ENCODE results near the gene RMDN2. TPM values are rescaled to one million over a fixed set of nuclear protein-coding genes. Genes with fewer than 3 reads are reported as not detected.

Gene RMDN2
- total and polyA plus RNA-seq, 2 experiments from 2014 or later, result 5.8 to 11.1 TPM

GRCh38 chr2:38064801-38065501 is 139.9 kb downstream of the RMDN2 start:
- Histone ChIP-seq H3K9ac (no peak overlapping the region), H2AFZ (no peak overlapping the region)
- in situ Hi-C loops (cut with MboI), result no loop called here

GRCh38 chr2:38065502-38066135 is 140.5 kb downstream of the RMDN2 start:
- Histone ChIP-seq H3K79me2 (ENCODE audit: insufficient read depth) (no peaks in the 10 kb centered on the region), H3K4me3 (no peak overlapping the region), H2AFZ (no peak overlapping the region), H4K20me1 (ENCODE audit: insufficient read depth) (no peaks in the 10 kb centered on the region), H3K9me2 (ENCODE audit: insufficient read depth) (no peaks in the 10 kb centered on the region), H3K36me3 (ENCODE audit: low read depth) (peaks cover 10% of the 10 kb centered on the region; the same call in 1 of the 2 replicates), H3K9me3 (ENCODE audit: low read depth) (no peaks in the 10 kb centered on the region), H3K4me1 (ENCODE audit: insufficient read depth) (peaks cover 6% of the 10 kb centered on the region), H3K9ac (no peak overlapping the region), H3F3A (ENCODE audit: insufficient read depth) (peaks cover 24% of the 10 kb centered on the region), H3K27ac (no peak overlapping the region), H3K4me2 (ENCODE audit: unreplicated experiment) (no peak overlapping the region), H3K27me3 (replicated peaks; ENCODE audit: insufficient read depth) (no peaks in the 10 kb centered on the region)
- DNase-seq, result no peak
- TF ChIP-seq EZH2phosphoT487 (IDR thresholded peaks at IDR 0.05; ENCODE audit: insufficient read depth, low read depth) (no peak), EZH2 (IDR thresholded peaks at IDR 0.05; ENCODE audit: insufficient read depth, poor library complexity, severe bottlenecking) (no peak)
- in situ Hi-C loops (cut with MboI), result no loop called here
- 83 to 87% methylated on average over 6 of the region's 6 CpGs for WGBS, 2 experiments (ENCODE audit: low coverage in 1 of 2, low lambda C conversion rate in 2 of 2, missing lambda C conversion rate in 2 of 2)

More at GRCh38 chr2:38064801-38065501, 139.9 kb downstream of the RMDN2 start:
- Histone ChIP-seq H3K9me3 (ENCODE audit: low read depth) (no peaks in the 10 kb centered on the region), H3K27me3 (replicated peaks; ENCODE audit: insufficient read depth) (no peaks in the 10 kb centered on the region), H3K9me2 (ENCODE audit: insufficient read depth) (no peaks in the 10 kb centered on the region), H3K4me2 (ENCODE audit: unreplicated experiment) (no peak overlapping the region), H3K4me1 (ENCODE audit: insufficient read depth) (peaks cover 6% of the 10 kb centered on the region; the same call in 1 of the 2 replicates), H3K4me3 (no peak overlapping the region), H3F3A (ENCODE audit: insufficient read depth) (peaks cover 18% of the 10 kb centered on the region), H3K36me3 (ENCODE audit: low read depth) (0 out of 2 replicates have a peak, but pooled peaks cover 8% of the 10 kb centered on the region), H4K20me1 (ENCODE audit: insufficient read depth) (no peaks in the 10 kb centered on the region), H3K79me2 (ENCODE audit: insufficient read depth) (no peaks in the 10 kb centered on the region), H3K27ac (no peak overlapping the region)
- DNase-seq, result no peak
- WGBS, 2 experiments (ENCODE audit: low coverage in 1 of 2, low lambda C conversion rate in 2 of 2, missing lambda C conversion rate in 2 of 2), result 93 to 94% methylated on average over 5 of the region's 5 CpGs
- TF ChIP-seq EZH2phosphoT487 (IDR thresholded peaks at IDR 0.05; ENCODE audit: insufficient read depth, low read depth) (no peak), EZH2 (IDR thresholded peaks at IDR 0.05; ENCODE audit: insufficient read depth, poor library complexity, severe bottlenecking) (no peak)

- H3K9ac ChIP-seq, result no peak overlapping the region
- peaks cover 19% of the 10 kb centered on the region for H3F3A ChIP-seq (ENCODE audit: insufficient read depth)
- no peak for DNase-seq
- H3K4me3 ChIP-seq, result no peak overlapping the region
- H3K4me1 ChIP-seq (ENCODE audit: insufficient read depth), result peaks cover 6% of the 10 kb centered on the region
- peak overlapping the region; percentile 4 for H3K4me2 ChIP-seq (ENCODE audit: unreplicated experiment)
- peaks cover 12% of the 10 kb centered on the region; the same call in 1 of the 2 replicates for H3K36me3 ChIP-seq (ENCODE audit: low read depth)
- no peaks in the 10 kb centered on the region for H3K9me2 ChIP-seq (ENCODE audit: insufficient read depth)
- H4K20me1 ChIP-seq (ENCODE audit: insufficient read depth), result no peaks in the 10 kb centered on the region
- TF ChIP-seq EZH2 (IDR thresholded peaks at IDR 0.05; ENCODE audit: insufficient read depth, poor library complexity, severe bottlenecking) (no peak), EZH2phosphoT487 (IDR thresholded peaks at IDR 0.05; ENCODE audit: insufficient read depth, low read depth) (no peak)
- in situ Hi-C loops (cut with MboI), result no loop called here
- H2AFZ ChIP-seq, result no peak overlapping the region
- WGBS, 2 experiments (ENCODE audit: low coverage in 1 of 2, low lambda C conversion rate in 2 of 2, missing lambda C conversion rate in 2 of 2), result 71% methylated on average over 6 of the region's 6 CpGs
- no peak overlapping the region for H3K27ac ChIP-seq
- no peaks in the 10 kb centered on the region for H3K27me3 ChIP-seq (replicated peaks; ENCODE audit: insufficient read depth)
- H3K9me3 ChIP-seq (ENCODE audit: low read depth), result no peaks in the 10 kb centered on the region
- no peaks in the 10 kb centered on the region for H3K79me2 ChIP-seq (ENCODE audit: insufficient read depth)
These were observed 141.5 kb downstream of the RMDN2 start for GRCh38 chr2:38066421-38067115.

Other genes with a start within 250 kb of the RMDN2 start
- 51.0 and 56.0 TPM in 2 replicates for gene CYP1B1, start 150.9 kb downstream of the RMDN2 start, total RNA-seq (2014; rRNA removed; shearing (Covaris generic))
- gene CYP1B1, start 150.9 kb downstream of the RMDN2 start, polyA plus RNA-seq (2016; fragmentation: Nextera tagmentation; extraction: Ambion mirVana), result 112 and 116 TPM in 2 replicates